Vagina (tissue), 2 donors: ENCODE data around the gene SLC17A9. TPM values are rescaled to one million over a fixed set of nuclear protein-coding genes. Genes with fewer than 3 reads are reported as not detected.

Experiments used
- DNase-seq, 2 donors: peaks; one replicate each; pipeline ENCODE4 v3.0.0-alpha.2; 2017; ENCODE audit errors: extremely low spot score in 2 of 2
- H3K27ac ChIP-seq: fragments of 200-600 bp; sonication (generic); one replicate; pipeline ENCODE4 v1.5.1; 2019
- H3K27me3 ChIP-seq: fragments of 200-600 bp; sonication (generic); one replicate; pipeline ENCODE4 v1.5.1; 2019
- H3K36me3 ChIP-seq, 2 donors: fragments of 200-600 bp; sonication (generic); one replicate each; pipeline ENCODE4 v1.5.1; 2017 to 2019
- H3K4me1 ChIP-seq: fragments of 200-600 bp; sonication (generic); one replicate; pipeline ENCODE4 v1.5.1; 2019
- H3K4me3 ChIP-seq, 2 donors: fragments of 200-600 bp; sonication (generic); 1 replicate in 1 of 2; 2 replicates in 1 of 2; pipeline ENCODE4 v1.5.1; 2016 to 2019
- H3K9me3 ChIP-seq: fragments of 200-600 bp; sonication (generic); one replicate; pipeline ENCODE4 v1.5.1; 2019
- CTCF ChIP-seq, 3 experiments: fragments of 450-650 bp in 2 of 3; fragments of 200-600 bp in 1 of 3; sonication (generic) in 1 of 3; IDR thresholded peaks; one replicate each; pipeline ENCODE4 v1.5.1; 2017 to 2019; ENCODE audit warnings: antibody characterized with exemption in 3 of 3, mild to moderate bottlenecking in 2 of 3, moderate library complexity in 2 of 3
- POLR2A ChIP-seq, 2 donors: fragments of 450-650 bp; IDR thresholded peaks; one replicate each; pipeline ENCODE4 v1.6.1; 2017; ENCODE audit warnings: antibody characterized with exemption in 2 of 2, mild to moderate bottlenecking in 2 of 2, moderate library complexity in 2 of 2
- POLR2AphosphoS5 ChIP-seq, 2 donors: sonication (generic); formaldehyde crosslinking; IDR thresholded peaks; one replicate each; pipeline ENCODE4 v1.9.0; 2017; ENCODE audit warnings: antibody characterized with exemption in 2 of 2, mild to moderate bottlenecking in 2 of 2, low read depth in 1 of 2; ENCODE audit not compliant: insufficient read depth in 1 of 2
- intact Hi-C: fragments of 100-400 bp; cut with DNase I; formaldehyde crosslinking; loops from one replicate; pipeline ENCODE4 v1.15.1; 2023
- total RNA-seq: library from RNA; depleted of rRNA; stranded (reverse); fragments of >200 nt; gene quantifications from one replicate; pipeline ENCODE4 v1.2.3, GENCODE V29; 2016

The SLC17A9 gene
- total RNA-seq, 1 donor from 2014 or later = 2.5 TPM

GRCh38 chr20:62999580-62999979 is 47.1 kb downstream of the SLC17A9 start:
- TF ChIP-seq POLR2AphosphoS5 (IDR thresholded peaks at IDR 0.05; ENCODE audit: insufficient read depth in 1 of 2, low read depth in 1 of 2) (no peak), CTCF (IDR thresholded peaks at IDR 0.05) (no peak), POLR2A (IDR thresholded peaks at IDR 0.05) (no peak)
- no peak overlapping the region for H3K27ac ChIP-seq
- H3K4me1 ChIP-seq = no peaks in the 10 kb centered on the region
- intact Hi-C loops = no loop called here
- H3K9me3 ChIP-seq = no peaks in the 10 kb centered on the region
- H3K36me3 ChIP-seq = no peaks in the 10 kb centered on the region
- DNase-seq = no peak
- H3K4me3 ChIP-seq = no peak overlapping the region
- H3K27me3 ChIP-seq = peaks cover under 1% of the 10 kb centered on the region

GRCh38 chr20:63000036-63000435 is 47.5 kb downstream of the SLC17A9 start:
- intact Hi-C loops = no loop called here
- Histone ChIP-seq H3K27me3 (peaks cover 5% of the 10 kb centered on the region), H3K36me3 (no peaks in the 10 kb centered on the region), H3K27ac (no peak overlapping the region), H3K9me3 (no peaks in the 10 kb centered on the region), H3K4me1 (peaks cover 3% of the 10 kb centered on the region), H3K4me3 (no peak overlapping the region)
- TF ChIP-seq POLR2AphosphoS5 (IDR thresholded peaks at IDR 0.05; ENCODE audit: insufficient read depth in 1 of 2, low read depth in 1 of 2) = no peak
- no peak for TF ChIP-seq CTCF (IDR thresholded peaks at IDR 0.05)
- TF ChIP-seq POLR2A (IDR thresholded peaks at IDR 0.05) = no peak
- DNase-seq = no peak

- intact Hi-C loops = no loop called here
- DNase-seq = no peak
- no peak for TF ChIP-seq POLR2AphosphoS5 (IDR thresholded peaks at IDR 0.05; ENCODE audit: insufficient read depth in 1 of 2, low read depth in 1 of 2)
- no peak for TF ChIP-seq CTCF (IDR thresholded peaks at IDR 0.05)
- TF ChIP-seq POLR2A (IDR thresholded peaks at IDR 0.05) = no peak
- Histone ChIP-seq H3K27ac (no peak overlapping the region), H3K27me3 (peaks cover 8% of the 10 kb centered on the region), H3K36me3 (no peaks in the 10 kb centered on the region), H3K9me3 (no peaks in the 10 kb centered on the region), H3K4me1 (peaks cover 6% of the 10 kb centered on the region), H3K4me3 (no peak overlapping the region)
Observed at GRCh38 chr20:63000958-63001357, 48.4 kb downstream of the SLC17A9 start.

GRCh38 chr20:63002511-63002910 is 50.0 kb downstream of the SLC17A9 start:
- Histone ChIP-seq H3K4me3 (no peak overlapping the region), H3K9me3 (no peaks in the 10 kb centered on the region), H3K27ac (no peak overlapping the region), H3K36me3 (no peaks in the 10 kb centered on the region), H3K27me3 (peaks cover 8% of the 10 kb centered on the region), H3K4me1 (peaks cover 15% of the 10 kb centered on the region)
- TF ChIP-seq POLR2AphosphoS5 (IDR thresholded peaks at IDR 0.05; ENCODE audit: insufficient read depth in 1 of 2, low read depth in 1 of 2) (no peak), POLR2A (IDR thresholded peaks at IDR 0.05) (no peak), CTCF (IDR thresholded peaks at IDR 0.05) (no peak)
- intact Hi-C loops = no loop called here
- DNase-seq = no peak

- Histone ChIP-seq H3K27me3 (peaks cover 17% of the 10 kb centered on the region), H3K27ac (no peak overlapping the region), H3K9me3 (no peaks in the 10 kb centered on the region), H3K36me3 (no peaks in the 10 kb centered on the region), H3K4me3 (no peak overlapping the region), H3K4me1 (peaks cover 22% of the 10 kb centered on the region)
- intact Hi-C loops = no loop called here
- no peak for DNase-seq
- TF ChIP-seq POLR2A (IDR thresholded peaks at IDR 0.05) (no peak), CTCF (IDR thresholded peaks at IDR 0.05) (no peak), POLR2AphosphoS5 (IDR thresholded peaks at IDR 0.05; ENCODE audit: insufficient read depth in 1 of 2, low read depth in 1 of 2) (no peak)
Observed at GRCh38 chr20:63003546-63003945, 51.0 kb downstream of the SLC17A9 start.
